Neural cell (in vitro differentiated cells): Measurements from ENCODE around the gene TRPM7. TPM values are rescaled to one million over a fixed set of nuclear protein-coding genes. Genes with fewer than 3 reads are reported as not detected.

ENCODE experiments used
- H2AFZ ChIP-seq: fragments of 200-600, 300-800 bp; sonication (generic), shearing (Covaris generic); 2 replicates; pipeline ENCODE4 v1.6.0; 2014; ENCODE audit warnings: low read depth, mild to moderate bottlenecking, antibody characterized with exemption, low read length, moderate library complexity
- H3F3A ChIP-seq: fragments of 200-600 bp; shearing (Covaris generic); 2 replicates; pipeline ENCODE4 v1.6.1; 2016; ENCODE audit warnings: mild to moderate bottlenecking, moderate library complexity, mixed read lengths, antibody characterized with exemption, low read length; ENCODE audit not compliant: insufficient read depth, poor library complexity, severe bottlenecking
- H3K27ac ChIP-seq: fragments of 200-600, 300-800 bp; sonication (generic), shearing (Covaris generic); 2 replicates; pipeline ENCODE4 v1.5.1; 2014; ENCODE audit warnings: mild to moderate bottlenecking, low read length, moderate library complexity
- H3K27me3 ChIP-seq: fragments of 300-800, 200-600 bp; sonication (generic), shearing (Covaris generic); 2 replicates; pipeline ENCODE4 v1.6.0; 2014; ENCODE audit warnings: mild to moderate bottlenecking, low read depth, low read length, moderate library complexity; ENCODE audit not compliant: insufficient read depth
- H3K36me3 ChIP-seq: fragments of 300-800, 200-600 bp; sonication (generic), shearing (Covaris generic); 2 replicates; pipeline ENCODE4 v1.5.1; 2014; ENCODE audit warnings: mild to moderate bottlenecking, antibody characterized with exemption, low read length, moderate library complexity; ENCODE audit not compliant: insufficient read depth
- H3K4me2 ChIP-seq: fragments of 300-800, 200-600 bp; sonication (generic), shearing (Covaris generic); 2 replicates; pipeline ENCODE4 v1.6.0; 2014; ENCODE audit warnings: mild to moderate bottlenecking, low read length
- H3K4me3 ChIP-seq: fragments of 300-800, 200-600 bp; sonication (generic), shearing (Covaris generic); 2 replicates; pipeline ENCODE4 v1.5.1; 2014; ENCODE audit warnings: mild to moderate bottlenecking, low read length, moderate library complexity
- H3K79me2 ChIP-seq: fragments of 200-600 bp; shearing (Covaris generic); replicated peaks from 2 replicates; pipeline ENCODE4 v1.6.0; 2014; ENCODE audit warnings: mild to moderate bottlenecking, low read length, moderate library complexity; ENCODE audit not compliant: insufficient read depth
- H3K9ac ChIP-seq: fragments of 300-800, 200-600 bp; sonication (generic), shearing (Covaris generic); 2 replicates; pipeline ENCODE4 v1.6.1; 2016; ENCODE audit warnings: mild to moderate bottlenecking, low read length, mixed read lengths
- H3K9me2 ChIP-seq: fragments of 200-600 bp; shearing (Covaris generic); 2 replicates; pipeline ENCODE4 v1.6.1; 2016; ENCODE audit warnings: mild to moderate bottlenecking, low read length, mixed read lengths; ENCODE audit not compliant: insufficient read depth
- H3K9me3 ChIP-seq: fragments of 200-600, 300-800 bp; sonication (generic), shearing (Covaris generic); 2 replicates; pipeline ENCODE4 v1.6.1; 2016; ENCODE audit warnings: mild to moderate bottlenecking, mixed run types, low read length, moderate library complexity, mixed read lengths
- H4K20me1 ChIP-seq: fragments of 200-600 bp; shearing (Covaris generic); 2 replicates; pipeline ENCODE4 v1.6.1; 2016; ENCODE audit warnings: mild to moderate bottlenecking, mixed run types; ENCODE audit not compliant: insufficient read depth
- CTCF ChIP-seq: fragments of 450-650 bp; IDR thresholded peaks from 2 replicates; pipeline ENCODE4 v1.5.1; 2014; ENCODE audit warnings: antibody characterized with exemption, mild to moderate bottlenecking, moderate library complexity; ENCODE audit not compliant: poor library complexity, severe bottlenecking
- EP300 ChIP-seq: fragments of 450-650 bp; conservative IDR thresholded peaks from 2 replicates; pipeline ENCODE4 v1.6.1; 2014; ENCODE audit warnings: antibody characterized with exemption, mild to moderate bottlenecking, moderate library complexity; ENCODE audit not compliant: poor library complexity, severe bottlenecking
- EZH2 ChIP-seq: fragments of 200-600, 300-800 bp; shearing (Covaris generic), sonication (generic); IDR thresholded peaks from 2 replicates; pipeline ENCODE4 v1.6.1; 2014; ENCODE audit warnings: antibody characterized with exemption, low read length, borderline replicate concordance, mild to moderate bottlenecking; ENCODE audit not compliant: insufficient read depth, poor library complexity, severe bottlenecking
- MXI1 ChIP-seq: fragments of 450-650 bp; conservative IDR thresholded peaks from 2 replicates; pipeline ENCODE4 v1.6.1; 2014; ENCODE audit warnings: antibody characterized with exemption, mild to moderate bottlenecking; ENCODE audit not compliant: poor library complexity, severe bottlenecking
- POLR2AphosphoS5 ChIP-seq: IDR thresholded peaks from 2 replicates; pipeline ENCODE4 v1.6.1; 2012
- SMC3 ChIP-seq: fragments of 450-650 bp; conservative IDR thresholded peaks from 2 replicates; pipeline ENCODE4 v1.6.1; 2014; ENCODE audit warnings: antibody characterized with exemption, mild to moderate bottlenecking, moderate library complexity; ENCODE audit not compliant: poor library complexity
- TAF1 ChIP-seq: IDR thresholded peaks from 2 replicates; pipeline ENCODE4 v1.6.1; 2012; ENCODE audit warnings: low read depth
- polyA plus RNA-seq: library from polyadenylated mRNA; depleted of rRNA; stranded (reverse); fragments of >200 nt; gene quantifications from 2 replicates; pipeline ENCODE4 v1.2.3, GENCODE V29; 2014
- TF ChIP-seq, protein P1 (sequence below): IDR thresholded peaks from 2 replicates; pipeline ENCODE4 v1.6.1; 2012; ENCODE audit warnings: borderline replicate concordance

Gene TRPM7
- polyA plus RNA-seq, 1 donor from 2014 or later, result 30.7 TPM

DNA sequence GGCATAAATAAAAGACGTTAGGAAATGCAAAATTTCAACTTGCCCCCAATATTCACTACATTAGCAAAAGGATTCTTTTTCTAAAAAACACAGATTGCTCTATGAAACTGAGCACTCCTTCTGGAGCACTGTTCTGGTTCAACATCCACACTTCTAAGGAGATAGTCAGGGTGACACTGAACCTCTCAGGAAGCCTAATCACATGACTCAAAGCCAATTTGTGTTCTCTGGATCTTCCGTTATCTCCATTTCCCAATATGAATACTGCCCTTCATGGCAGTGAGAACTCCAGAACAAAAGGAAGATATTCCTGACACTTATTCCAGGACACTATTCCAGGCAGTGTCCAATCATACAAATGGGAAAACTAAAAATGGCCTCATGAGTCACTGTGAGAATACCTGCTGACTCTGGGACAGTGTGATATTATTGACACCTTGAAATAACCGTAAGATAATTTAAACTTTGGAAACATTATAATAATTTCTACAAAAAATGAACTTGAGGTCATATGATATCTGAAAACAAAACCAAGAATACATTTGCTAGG, 21.4 kb upstream of the TRPM7 start:
- Histone ChIP-seq H3F3A (no peaks in the 10 kb centered on the region), H3K9ac (no peak overlapping the region), H3K9me3 (no peaks in the 10 kb centered on the region), H4K20me1 (no peaks in the 10 kb centered on the region), H3K79me2 (no peaks in the 10 kb centered on the region), H3K27me3 (no peaks in the 10 kb centered on the region), H3K4me2 (no peak overlapping the region), H3K9me2 (no peaks in the 10 kb centered on the region), H3K4me3 (no peak overlapping the region), H2AFZ (no peak overlapping the region), H3K36me3 (no peaks in the 10 kb centered on the region), H3K27ac (no peak overlapping the region)
- TF ChIP-seq POLR2AphosphoS5 (no peak), TAF1 (no peak), SMC3 (no peak), EZH2 (no peak), CTCF (no peak), EP300 (no peak), MXI1 (no peak)
- TF ChIP-seq, protein P1, sequence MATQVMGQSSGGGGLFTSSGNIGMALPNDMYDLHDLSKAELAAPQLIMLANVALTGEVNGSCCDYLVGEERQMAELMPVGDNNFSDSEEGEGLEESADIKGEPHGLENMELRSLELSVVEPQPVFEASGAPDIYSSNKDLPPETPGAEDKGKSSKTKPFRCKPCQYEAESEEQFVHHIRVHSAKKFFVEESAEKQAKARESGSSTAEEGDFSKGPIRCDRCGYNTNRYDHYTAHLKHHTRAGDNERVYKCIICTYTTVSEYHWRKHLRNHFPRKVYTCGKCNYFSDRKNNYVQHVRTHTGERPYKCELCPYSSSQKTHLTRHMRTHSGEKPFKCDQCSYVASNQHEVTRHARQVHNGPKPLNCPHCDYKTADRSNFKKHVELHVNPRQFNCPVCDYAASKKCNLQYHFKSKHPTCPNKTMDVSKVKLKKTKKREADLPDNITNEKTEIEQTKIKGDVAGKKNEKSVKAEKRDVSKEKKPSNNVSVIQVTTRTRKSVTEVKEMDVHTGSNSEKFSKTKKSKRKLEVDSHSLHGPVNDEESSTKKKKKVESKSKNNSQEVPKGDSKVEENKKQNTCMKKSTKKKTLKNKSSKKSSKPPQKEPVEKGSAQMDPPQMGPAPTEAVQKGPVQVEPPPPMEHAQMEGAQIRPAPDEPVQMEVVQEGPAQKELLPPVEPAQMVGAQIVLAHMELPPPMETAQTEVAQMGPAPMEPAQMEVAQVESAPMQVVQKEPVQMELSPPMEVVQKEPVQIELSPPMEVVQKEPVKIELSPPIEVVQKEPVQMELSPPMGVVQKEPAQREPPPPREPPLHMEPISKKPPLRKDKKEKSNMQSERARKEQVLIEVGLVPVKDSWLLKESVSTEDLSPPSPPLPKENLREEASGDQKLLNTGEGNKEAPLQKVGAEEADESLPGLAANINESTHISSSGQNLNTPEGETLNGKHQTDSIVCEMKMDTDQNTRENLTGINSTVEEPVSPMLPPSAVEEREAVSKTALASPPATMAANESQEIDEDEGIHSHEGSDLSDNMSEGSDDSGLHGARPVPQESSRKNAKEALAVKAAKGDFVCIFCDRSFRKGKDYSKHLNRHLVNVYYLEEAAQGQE, result no peak

GRCh38 chr15:50702762-50703334, 16.3 kb upstream of the TRPM7 start:
- Histone ChIP-seq H3K79me2 (no peaks in the 10 kb centered on the region), H3K27me3 (no peaks in the 10 kb centered on the region), H3K4me3 (no peak overlapping the region), H3K36me3 (no peaks in the 10 kb centered on the region), H3K27ac (no peak overlapping the region), H3K4me2 (no peak overlapping the region), H4K20me1 (no peaks in the 10 kb centered on the region), H3K9me3 (no peaks in the 10 kb centered on the region), H3K9me2 (no peaks in the 10 kb centered on the region), H3K9ac (no peak overlapping the region), H3F3A (no peaks in the 10 kb centered on the region), H2AFZ (no peak overlapping the region)
- TF ChIP-seq POLR2AphosphoS5 (no peak), MXI1 (no peak), CTCF (no peak), EZH2 (no peak)
